Activated CD4-positive, alpha-beta memory T cell treated with anti-CD3 and anti-CD28 coated beads for 36 hours (primary cell): ENCODE data around the gene CXCR5. TPM values are rescaled to one million over a fixed set of nuclear protein-coding genes. Genes with fewer than 3 reads are reported as not detected.
A peak's percentile ranks its signal among the peaks of the same experiment; 100 is the strongest.

Experiments
- CTCF ChIA-PET: fragments of 350-600 bp; sonication (Branson Sonifier 250); formaldehyde crosslinking; loops from one replicate; lab custom pipeline; 2021; ENCODE audit warnings: antibody characterized with exemption, inconsistent platforms; lab: Charles Lee
- POLR2A ChIA-PET: fragments of 350-600 bp; sonication (Branson Sonifier 250); formaldehyde crosslinking; loops from one replicate; lab custom pipeline; 2021; ENCODE audit warnings: antibody characterized with exemption; lab: Charles Lee
- DNase-seq: peaks from one replicate; pipeline ENCODE4 v3.0.0-alpha.2; 2020
- H3K27ac Mint-ChIP-seq: one replicate; pipeline ENCODE4 v1.8.0; 2021; ENCODE audit warnings: mixed read lengths
- H3K27me3 Mint-ChIP-seq: one replicate; pipeline ENCODE4 v1.8.0; 2021; ENCODE audit warnings: mixed read lengths
- H3K36me3 Mint-ChIP-seq: one replicate; pipeline ENCODE4 v1.8.0; 2021; ENCODE audit warnings: mixed read lengths
- H3K4me1 Mint-ChIP-seq: one replicate; pipeline ENCODE4 v1.8.0; 2021; ENCODE audit warnings: low read depth, mixed read lengths
- H3K4me3 Mint-ChIP-seq: one replicate; pipeline ENCODE4 v1.8.0; 2021; ENCODE audit warnings: mild to moderate bottlenecking, mixed read lengths
- H3K9me3 Mint-ChIP-seq: one replicate; pipeline ENCODE4 v1.8.0; 2021; ENCODE audit warnings: mixed read lengths
- intact Hi-C: fragments of 100-400 bp; cut with micrococcal nuclease; formaldehyde crosslinking; loops from one replicate; pipeline ENCODE4 v1.15.1; 2023
- total RNA-seq, 2 experiments: library from RNA; stranded (reverse); gene quantifications; one replicate each; pipeline ENCODE4 v1.2.3, GENCODE V29; 2021

The CXCR5 gene
- total RNA-seq, 2 experiments from 2014 or later, result 28.0 to 28.3 TPM

DNA sequence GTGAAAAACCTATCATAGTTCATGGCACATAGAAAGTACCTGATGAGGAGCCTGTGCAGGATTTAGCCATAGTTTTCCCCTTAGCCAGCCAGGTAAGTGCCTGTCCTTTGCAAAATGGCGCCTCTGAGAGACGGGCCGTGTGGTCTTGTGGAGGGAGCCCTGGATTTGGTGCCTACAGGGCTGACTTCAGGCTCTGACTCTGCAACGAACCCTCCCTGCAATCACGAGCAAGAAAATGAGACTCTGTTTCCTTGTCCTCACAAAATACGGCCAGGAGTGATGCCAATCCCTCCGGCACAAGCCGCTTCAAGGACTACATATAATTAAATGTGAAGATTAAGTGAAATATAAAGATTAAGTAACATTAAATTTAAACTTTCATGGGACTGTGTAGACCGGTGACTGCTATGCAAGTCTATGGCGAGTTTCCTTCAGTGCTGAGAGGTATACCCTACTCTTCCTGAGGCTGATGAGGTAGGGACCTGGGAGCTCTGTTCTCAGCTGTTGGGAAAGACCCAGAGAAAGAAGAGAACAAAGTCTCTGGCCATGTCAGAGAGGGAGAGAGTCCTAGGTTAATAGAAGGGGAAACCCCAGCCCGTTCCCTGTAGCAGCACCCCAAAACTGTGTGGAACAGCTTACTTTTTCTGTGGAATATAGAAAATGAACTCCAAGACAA is 6.1 kb upstream of the CXCR5 start:
- H3K27ac Mint-ChIP-seq, result peak overlapping the region; percentile 98
- ChIA-PET CTCF (interaction anchor here (0.5 to 2.8 kb wide), 4 partner anchors 8 to 87 kb away, joined by 4 to 12 read pairs (median 6); partner anchors contain the start of gene DDX6), POLR2A (interaction anchor here (0.6 to 4.3 kb wide), 7 partner anchors 8 to 87 kb away, joined by 3 to 48 read pairs (median 4); partner anchors contain the start of gene DDX6)
- no peaks in the 10 kb centered on the region for H3K36me3 Mint-ChIP-seq
- no peaks in the 10 kb centered on the region for H3K9me3 Mint-ChIP-seq
- peaks cover 92% of the 10 kb centered on the region for H3K4me1 Mint-ChIP-seq
- H3K4me3 Mint-ChIP-seq, result peak overlapping the region; percentile 58
- no peaks in the 10 kb centered on the region for H3K27me3 Mint-ChIP-seq
- DNase-seq, result no peak
- intact Hi-C loops, result loop anchor here (1.0 to 10.0 kb wide), 3 partner anchors 7 to 443 kb away; partner anchors contain the start of gene KMT2A

DNA sequence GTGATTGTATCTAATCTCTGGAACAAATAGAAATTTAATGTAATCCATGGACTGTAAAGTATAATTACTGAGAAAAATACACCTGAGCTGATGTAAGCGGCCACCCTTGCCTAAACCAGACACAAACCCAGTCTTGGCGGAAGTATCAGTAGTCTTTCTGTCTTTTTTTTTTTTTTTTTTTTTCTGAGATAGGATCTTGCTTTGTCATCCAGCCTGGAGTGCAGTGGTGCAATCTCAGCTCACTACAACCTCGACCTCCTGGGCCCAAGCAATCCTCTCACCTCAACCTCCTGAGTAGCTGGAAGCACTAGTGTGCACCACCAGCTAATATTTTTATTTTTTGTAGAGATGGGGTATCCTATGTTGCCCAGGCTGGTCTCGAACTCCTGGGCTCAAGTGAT is 5.5 kb upstream of the CXCR5 start:
- Mint-ChIP-seq H3K27ac (peak overlapping the region; percentile 98), H3K4me3 (peak overlapping the region; percentile 41), H3K4me1 (peaks cover 93% of the 10 kb centered on the region), H3K36me3 (peaks cover 1% of the 10 kb centered on the region), H3K27me3 (no peaks in the 10 kb centered on the region), H3K9me3 (no peaks in the 10 kb centered on the region)
- ChIA-PET POLR2A (interaction anchor here (0.6 to 4.3 kb wide), 6 partner anchors 8 to 442 kb away, joined by 3 to 48 read pairs (median 4); partner anchors contain the start of genes DDX6 and KMT2A), CTCF (interaction anchor here (0.5 to 2.8 kb wide), 4 partner anchors 8 to 87 kb away, joined by 3 to 12 read pairs (median 6); partner anchors contain the start of gene DDX6)
- intact Hi-C loops, result loop anchor here (1.0 to 10.0 kb wide), 2 partner anchors 8 to 443 kb away; partner anchors contain the start of gene KMT2A
- peak; percentile 60 for DNase-seq

DNA sequence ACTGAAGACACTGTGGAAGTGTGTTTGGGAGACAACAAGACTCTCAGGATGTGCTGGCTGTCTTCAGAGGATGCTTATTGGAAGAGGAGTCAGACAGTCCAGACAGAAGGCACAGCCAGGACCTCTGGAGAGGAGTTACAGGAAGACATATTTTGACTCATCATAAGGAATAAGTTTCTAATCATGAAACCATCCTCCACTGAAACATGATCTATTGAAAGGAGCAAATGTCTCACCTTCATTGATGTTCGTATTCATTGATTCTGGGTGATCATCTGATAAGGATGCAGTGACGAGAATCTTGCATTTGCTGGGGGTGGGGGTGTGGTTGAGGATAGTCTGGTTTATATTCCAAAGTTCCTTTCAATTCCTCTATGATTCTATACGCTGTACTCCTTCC is 2.5 kb upstream of the CXCR5 start:
- Mint-ChIP-seq H3K9me3 (no peaks in the 10 kb centered on the region), H3K27ac (peak overlapping the region; percentile 99), H3K36me3 (peaks cover 29% of the 10 kb centered on the region), H3K27me3 (no peaks in the 10 kb centered on the region), H3K4me3 (peak overlapping the region; percentile 54), H3K4me1 (peaks cover 85% of the 10 kb centered on the region)
- peak; percentile 67 for DNase-seq
- intact Hi-C loops, result loop anchor here (5.0 kb wide), 1 partner anchor 189 kb away; no protein-coding TSS in a partner anchor
- POLR2A ChIA-PET, result interaction anchor here (1.1 kb wide), 1 partner anchor 11 kb away, joined by 6 read pairs; no protein-coding TSS in a partner anchor
- CTCF ChIA-PET, result no interaction called here

DNA sequence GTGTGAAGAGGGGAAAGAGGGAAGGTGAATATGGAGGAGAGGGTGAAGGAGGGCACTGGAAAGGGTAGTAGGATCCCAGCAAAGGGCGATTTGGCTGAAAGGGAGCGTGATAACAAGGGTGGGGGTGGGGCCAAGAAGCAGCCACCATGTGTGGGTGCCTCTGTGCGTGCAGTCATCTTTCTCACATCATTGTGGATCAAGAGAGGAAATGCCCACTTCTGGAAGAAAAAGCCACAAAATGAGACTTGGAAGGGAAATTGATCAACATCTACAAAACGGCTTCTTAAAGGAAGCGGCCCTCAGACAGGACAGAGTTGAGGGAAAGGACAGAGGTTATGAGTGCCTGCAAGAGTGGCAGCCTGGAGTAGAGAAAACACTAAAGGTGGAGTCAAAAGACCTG is 1.2 kb upstream of the CXCR5 start:
- H3K9me3 Mint-ChIP-seq, result no peaks in the 10 kb centered on the region
- intact Hi-C loops, result loop anchor here (5.0 kb wide), 1 partner anchor 190 kb away; no protein-coding TSS in a partner anchor
- peak; percentile 68 for DNase-seq
- H3K27ac Mint-ChIP-seq, result peak overlapping the region; percentile 99
- H3K27me3 Mint-ChIP-seq, result no peaks in the 10 kb centered on the region
- ChIA-PET POLR2A (interaction anchor here (0.6 to 2.6 kb wide), 7 partner anchors 10 to 1920 kb away, joined by 3 to 63 read pairs (median 7); partner anchors contain the start of gene CENATAC), CTCF (interaction anchor here (0.6 to 3.7 kb wide), 10 partner anchors 10 to 198 kb away, joined by 3 to 26 read pairs (median 4); no protein-coding TSS in a partner anchor)
- peaks cover 82% of the 10 kb centered on the region for H3K4me1 Mint-ChIP-seq
- H3K4me3 Mint-ChIP-seq, result peak overlapping the region; percentile 85
- H3K36me3 Mint-ChIP-seq, result peaks cover 42% of the 10 kb centered on the region

DNA sequence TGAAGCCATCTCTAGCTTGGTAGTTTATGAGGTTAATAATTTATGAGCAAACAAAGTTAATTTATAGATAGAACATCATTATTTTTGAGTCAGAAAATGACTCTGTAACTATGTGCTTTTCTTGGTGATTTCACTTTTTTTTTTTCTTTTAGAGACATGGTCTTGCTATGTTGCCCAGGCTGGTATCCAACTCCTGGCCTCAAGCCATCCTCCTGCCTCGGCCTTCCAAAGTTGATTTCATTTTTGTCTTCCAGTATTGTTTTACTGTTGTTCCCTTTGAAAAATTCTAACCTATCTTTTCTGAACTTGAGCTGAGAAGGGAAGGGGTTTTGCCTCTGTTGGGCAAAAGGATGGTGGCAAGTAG is 706 bp upstream of the CXCR5 start:
- H3K36me3 Mint-ChIP-seq, result peaks cover 47% of the 10 kb centered on the region
- no peak for DNase-seq
- no peaks in the 10 kb centered on the region for H3K27me3 Mint-ChIP-seq
- peak overlapping the region; percentile 99 for H3K27ac Mint-ChIP-seq
- ChIA-PET CTCF (interaction anchor here (0.6 to 3.7 kb wide), 15 partner anchors 9 to 199 kb away, joined by 3 to 26 read pairs (median 4); no protein-coding TSS in a partner anchor), POLR2A (interaction anchor here (0.6 to 2.6 kb wide), 12 partner anchors 9 to 1921 kb away, joined by 3 to 63 read pairs (median 5); partner anchors contain the start of gene CENATAC)
- peaks cover 81% of the 10 kb centered on the region for H3K4me1 Mint-ChIP-seq
- H3K9me3 Mint-ChIP-seq, result no peaks in the 10 kb centered on the region
- peak overlapping the region; percentile 85 for H3K4me3 Mint-ChIP-seq
- intact Hi-C loops, result loop anchor here (1.0 to 5.0 kb wide), 6 partner anchors 12 to 191 kb away; no protein-coding TSS in a partner anchor

DNA sequence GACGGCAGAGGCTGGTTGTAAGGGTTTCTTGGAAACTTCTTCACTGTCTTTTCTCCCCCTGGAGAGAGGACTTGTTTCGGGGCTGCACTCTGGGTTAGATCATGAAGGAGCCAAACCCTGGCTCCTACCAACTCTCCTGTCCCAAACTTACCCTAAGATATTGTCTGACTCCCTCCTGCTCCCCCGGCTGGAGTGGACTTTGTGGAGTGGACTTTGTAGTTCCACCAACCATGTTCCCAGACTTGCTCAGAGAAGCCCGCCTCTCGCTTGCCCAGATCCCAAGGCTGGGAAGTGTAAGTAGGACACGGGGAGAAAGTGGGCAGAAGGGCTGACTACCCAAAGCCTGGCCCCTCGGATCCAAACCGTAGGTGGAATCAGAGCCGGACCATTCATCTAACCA is 1.2 kb downstream of the CXCR5 start:
- H3K4me1 Mint-ChIP-seq, result peaks cover 83% of the 10 kb centered on the region
- POLR2A ChIA-PET, result interaction anchor here (0.7 to 2.6 kb wide), 5 partner anchors 7 to 45 kb away, joined by 3 to 63 read pairs (median 9); no protein-coding TSS in a partner anchor
- H3K4me3 Mint-ChIP-seq, result peak overlapping the region; percentile 85
- peaks cover 64% of the 10 kb centered on the region for H3K36me3 Mint-ChIP-seq
- H3K9me3 Mint-ChIP-seq, result no peaks in the 10 kb centered on the region
- DNase-seq, result no peak
- no peaks in the 10 kb centered on the region for H3K27me3 Mint-ChIP-seq
- CTCF ChIA-PET, result interaction anchor here (0.8 to 3.7 kb wide), 5 partner anchors 15 to 195 kb away, joined by 3 to 26 read pairs (median 12); no protein-coding TSS in a partner anchor
- intact Hi-C loops, result loop anchor here (5.0 kb wide), 1 partner anchor 193 kb away; no protein-coding TSS in a partner anchor
- H3K27ac Mint-ChIP-seq, result peak overlapping the region; percentile 99

DNA sequence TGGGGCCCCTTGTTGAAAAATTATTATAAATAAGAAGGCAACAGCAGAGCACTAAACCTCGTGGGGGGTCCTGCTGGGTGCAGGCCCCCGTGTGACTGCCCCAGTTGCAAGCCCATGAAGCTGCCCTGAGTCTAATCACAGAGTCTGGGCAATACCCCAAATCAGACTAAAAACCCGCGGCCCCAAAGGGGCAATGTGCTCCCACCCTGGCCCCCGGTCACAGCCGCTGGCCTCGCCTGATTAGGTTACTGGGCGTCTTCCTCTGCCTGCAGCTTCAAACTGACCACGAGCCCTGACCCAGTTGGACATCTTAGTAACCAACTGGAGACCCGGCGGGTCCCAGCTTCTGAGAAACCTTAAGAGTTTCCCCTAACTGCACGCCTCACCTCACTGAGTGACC is 1.6 kb downstream of the CXCR5 start:
- Mint-ChIP-seq H3K9me3 (no peaks in the 10 kb centered on the region), H3K27ac (peak overlapping the region; percentile 99), H3K27me3 (no peaks in the 10 kb centered on the region), H3K4me1 (peaks cover 84% of the 10 kb centered on the region), H3K4me3 (peak overlapping the region; percentile 85), H3K36me3 (peaks cover 68% of the 10 kb centered on the region)
- POLR2A ChIA-PET, result interaction anchor here (1.2 to 2.6 kb wide), 6 partner anchors 8 to 313 kb away, joined by 3 to 19 read pairs (median 4); partner anchors contain the start of gene ARCN1
- CTCF ChIA-PET, result interaction anchor here (0.8 to 3.7 kb wide), 4 partner anchors 15 to 195 kb away, joined by 3 to 26 read pairs (median 16); no protein-coding TSS in a partner anchor
- intact Hi-C loops, result no loop called here
- no peak for DNase-seq

DNA sequence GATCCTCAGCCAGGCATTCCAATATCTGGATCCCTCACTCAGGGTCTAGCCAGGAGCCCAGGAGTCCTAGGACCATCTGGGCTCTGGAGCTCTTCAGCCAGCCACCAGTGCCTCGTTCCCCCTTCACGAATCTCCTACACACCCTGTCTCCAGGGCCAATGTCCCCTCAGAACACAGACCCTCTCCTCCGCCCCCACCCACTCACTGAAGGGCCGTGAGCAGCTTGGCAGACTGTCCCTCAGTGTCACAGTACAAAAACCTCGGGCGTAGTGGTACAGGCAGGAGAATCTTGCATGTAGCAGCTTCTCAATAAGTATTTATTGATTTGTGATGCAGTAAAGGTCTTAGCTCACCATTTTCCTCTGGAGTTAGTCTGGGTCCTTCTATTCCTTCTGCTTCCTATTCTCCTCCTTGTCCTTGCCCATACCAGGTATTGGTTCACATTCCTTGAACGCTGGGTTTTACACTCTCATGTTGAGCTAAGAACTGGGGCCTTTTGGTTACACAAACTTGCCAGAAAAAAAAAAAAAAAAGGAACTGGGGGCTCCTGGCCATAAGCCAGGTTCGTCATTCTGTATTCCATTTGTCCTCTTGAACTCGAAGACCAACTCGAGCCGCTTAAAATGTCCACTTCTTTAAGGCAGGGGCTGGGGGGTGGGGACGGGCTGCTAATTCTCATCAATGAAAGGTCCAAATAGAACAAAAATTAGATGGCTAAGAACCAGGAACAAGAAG is 2.3 kb downstream of the CXCR5 start:
- DNase-seq, result no peak
- intact Hi-C loops, result no loop called here
- Mint-ChIP-seq H3K4me3 (peak overlapping the region; percentile 85), H3K4me1 (peaks cover 85% of the 10 kb centered on the region), H3K27me3 (no peaks in the 10 kb centered on the region), H3K27ac (peak overlapping the region; percentile 99), H3K36me3 (peaks cover 74% of the 10 kb centered on the region), H3K9me3 (no peaks in the 10 kb centered on the region)
- ChIA-PET POLR2A (interaction anchor here (1.0 to 1.6 kb wide), 5 partner anchors 8 to 314 kb away, joined by 3 to 4 read pairs (median 4); partner anchors contain the start of gene ARCN1), CTCF (interaction anchor here (0.8 to 3.7 kb wide), 3 partner anchors 44 to 196 kb away, joined by 3 to 20 read pairs (median 3); no protein-coding TSS in a partner anchor)

DNA sequence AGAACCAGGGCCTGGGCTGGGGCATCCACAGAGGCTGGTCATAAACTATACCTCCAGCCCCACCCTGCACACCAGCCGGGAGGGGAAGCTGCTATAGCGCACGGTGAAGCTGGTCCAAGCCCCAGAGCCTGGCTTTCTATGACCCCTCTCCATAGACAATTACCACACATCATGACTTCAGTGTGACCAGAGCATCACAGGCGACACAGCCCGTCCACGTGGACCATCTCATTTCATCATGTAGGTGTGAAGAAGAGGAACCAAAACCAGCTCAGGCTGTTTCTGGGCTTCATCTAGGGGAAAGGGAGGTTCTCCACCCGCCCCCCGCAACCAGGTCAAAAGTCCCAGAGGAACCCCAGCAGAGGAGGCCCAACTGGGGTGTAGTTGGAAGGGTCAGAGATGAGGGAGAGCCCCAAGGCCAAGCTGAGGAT is 3.0 kb downstream of the CXCR5 start:
- Mint-ChIP-seq H3K36me3 (peaks cover 74% of the 10 kb centered on the region), H3K27ac (peak overlapping the region; percentile 99), H3K9me3 (no peaks in the 10 kb centered on the region), H3K4me3 (peak overlapping the region; percentile 85), H3K27me3 (no peaks in the 10 kb centered on the region), H3K4me1 (peaks cover 84% of the 10 kb centered on the region)
- ChIA-PET CTCF (interaction anchor here (0.9 kb wide), 1 partner anchor 43 kb away, joined by 3 read pairs; no protein-coding TSS in a partner anchor), POLR2A (interaction anchor here (1.0 to 1.6 kb wide), 4 partner anchors 9 to 314 kb away, joined by 3 to 4 read pairs (median 4); partner anchors contain the start of gene ARCN1)
- no peak for DNase-seq
- intact Hi-C loops, result no loop called here

DNA sequence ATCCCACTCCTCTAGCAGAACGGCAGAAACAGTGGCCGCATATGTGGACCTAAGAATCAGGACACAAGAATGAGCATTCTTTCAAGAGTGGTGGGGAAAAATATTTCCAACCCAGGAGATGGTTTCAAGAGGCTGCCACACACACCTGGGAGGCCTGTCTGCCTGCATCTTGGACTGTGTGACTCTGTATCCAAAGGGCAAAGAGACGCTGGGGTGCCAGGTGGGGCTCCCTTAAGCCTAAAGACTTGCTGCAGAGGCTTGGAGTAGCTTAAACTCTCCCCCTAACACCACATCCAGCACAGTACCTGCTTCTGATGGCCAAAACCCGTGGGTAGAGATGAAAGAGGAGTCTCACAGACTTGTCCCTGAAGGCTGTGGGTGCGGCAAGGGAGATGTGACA is 3.5 kb downstream of the CXCR5 start:
- intact Hi-C loops, result no loop called here
- Mint-ChIP-seq H3K4me1 (peaks cover 85% of the 10 kb centered on the region), H3K27ac (peak overlapping the region; percentile 99), H3K27me3 (no peaks in the 10 kb centered on the region), H3K4me3 (peak overlapping the region; percentile 85), H3K9me3 (no peaks in the 10 kb centered on the region), H3K36me3 (peaks cover 74% of the 10 kb centered on the region)
- no peak for DNase-seq
- ChIA-PET POLR2A (interaction anchor here (1.0 to 1.6 kb wide), 2 partner anchors 9 to 10 kb away, joined by 4 read pairs; no protein-coding TSS in a partner anchor), CTCF (no interaction called here)

DNA sequence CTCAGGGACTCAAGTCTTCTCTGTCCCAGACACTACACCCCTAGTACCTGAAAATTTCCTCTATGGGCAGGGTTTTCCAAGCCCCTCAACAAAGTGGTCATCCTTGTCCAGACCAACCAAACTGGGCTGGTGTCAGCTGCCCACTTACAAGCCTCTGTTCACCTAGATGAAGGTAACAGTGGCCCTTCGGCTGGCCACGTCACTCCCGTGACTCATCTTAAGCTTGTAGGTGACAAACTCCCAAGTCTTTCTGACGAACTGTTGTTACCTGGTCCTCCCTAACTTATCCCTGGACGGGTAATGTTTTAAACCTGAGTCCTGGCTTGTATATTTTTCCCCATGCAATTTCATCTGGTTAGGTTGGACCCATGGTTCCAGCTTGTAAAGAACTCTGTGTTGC is 4.7 kb downstream of the CXCR5 start:
- Mint-ChIP-seq H3K36me3 (peaks cover 75% of the 10 kb centered on the region), H3K4me1 (peaks cover 85% of the 10 kb centered on the region), H3K27me3 (no peaks in the 10 kb centered on the region), H3K9me3 (no peaks in the 10 kb centered on the region), H3K27ac (peak overlapping the region; percentile 99), H3K4me3 (peak overlapping the region; percentile 85)
- intact Hi-C loops, result no loop called here
- POLR2A ChIA-PET, result no interaction called here
- CTCF ChIA-PET, result interaction anchor here (0.7 kb wide), 1 partner anchor 16 kb away, joined by 5 read pairs; no protein-coding TSS in a partner anchor
- no peak for DNase-seq
